Choroid plexus epithelial cell (primary cell): Measurements from ENCODE around the gene CA5A.
A peak's percentile ranks its signal among the peaks of the same experiment; 100 is the strongest.
"Not testable (repeated sequence)": the region's sequence is repeated elsewhere in the genome, so short reads cannot be mapped to it uniquely, and the experiment has no call there.

Source experiments
- DNase-seq: peaks from one replicate; pipeline ENCODE4 v3.0.0-alpha.2; 2010; ENCODE audit warnings: low read depth
- H3K4me3 ChIP-seq: 2 replicates; pipeline ENCODE4 v1.5.1; 2011; ENCODE audit warnings: low read depth, mild to moderate bottlenecking, control low read depth, low read length, moderate library complexity
- TF ChIP-seq, protein P1 (sequence below): conservative IDR thresholded peaks from 2 replicates; pipeline ENCODE4 v1.5.1; 2011; ENCODE audit warnings: low read depth, mild to moderate bottlenecking, control low read depth, inconsistent platforms, low read length, moderate library complexity

CA5A gene

DNA sequence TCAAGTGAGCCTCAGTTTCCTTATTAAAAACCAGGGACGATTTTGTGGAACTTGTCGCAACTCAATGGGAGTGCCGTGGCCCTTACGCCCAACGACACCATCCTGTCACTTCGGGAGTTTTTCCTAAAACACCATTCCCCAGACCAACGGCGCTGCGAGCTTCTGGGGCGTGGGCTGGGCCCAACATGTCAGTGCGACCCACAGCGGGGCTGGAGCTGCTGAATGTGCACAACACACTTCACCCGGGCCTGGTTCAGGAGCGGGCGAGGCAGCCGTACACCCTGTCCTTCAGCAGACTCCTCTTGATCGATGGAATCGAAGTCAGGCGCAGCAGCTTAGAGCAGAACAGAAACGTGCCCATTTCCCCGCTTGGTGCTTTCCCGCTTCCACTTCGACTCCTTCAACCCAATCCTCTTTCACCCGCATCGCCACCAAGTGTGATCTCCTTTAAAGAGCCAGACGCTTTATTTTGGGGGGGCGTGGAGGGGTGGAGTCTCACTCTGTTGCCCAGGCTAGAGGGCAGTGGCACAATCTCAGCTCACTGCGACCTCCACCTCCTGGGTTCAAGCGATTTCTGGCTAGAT lies 53.8 kb downstream of the CA5A start:
- no peak overlapping the region for H3K4me3 ChIP-seq
- TF ChIP-seq, protein P1, sequence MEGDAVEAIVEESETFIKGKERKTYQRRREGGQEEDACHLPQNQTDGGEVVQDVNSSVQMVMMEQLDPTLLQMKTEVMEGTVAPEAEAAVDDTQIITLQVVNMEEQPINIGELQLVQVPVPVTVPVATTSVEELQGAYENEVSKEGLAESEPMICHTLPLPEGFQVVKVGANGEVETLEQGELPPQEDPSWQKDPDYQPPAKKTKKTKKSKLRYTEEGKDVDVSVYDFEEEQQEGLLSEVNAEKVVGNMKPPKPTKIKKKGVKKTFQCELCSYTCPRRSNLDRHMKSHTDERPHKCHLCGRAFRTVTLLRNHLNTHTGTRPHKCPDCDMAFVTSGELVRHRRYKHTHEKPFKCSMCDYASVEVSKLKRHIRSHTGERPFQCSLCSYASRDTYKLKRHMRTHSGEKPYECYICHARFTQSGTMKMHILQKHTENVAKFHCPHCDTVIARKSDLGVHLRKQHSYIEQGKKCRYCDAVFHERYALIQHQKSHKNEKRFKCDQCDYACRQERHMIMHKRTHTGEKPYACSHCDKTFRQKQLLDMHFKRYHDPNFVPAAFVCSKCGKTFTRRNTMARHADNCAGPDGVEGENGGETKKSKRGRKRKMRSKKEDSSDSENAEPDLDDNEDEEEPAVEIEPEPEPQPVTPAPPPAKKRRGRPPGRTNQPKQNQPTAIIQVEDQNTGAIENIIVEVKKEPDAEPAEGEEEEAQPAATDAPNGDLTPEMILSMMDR: no peak
- no peak for DNase-seq

DNA sequence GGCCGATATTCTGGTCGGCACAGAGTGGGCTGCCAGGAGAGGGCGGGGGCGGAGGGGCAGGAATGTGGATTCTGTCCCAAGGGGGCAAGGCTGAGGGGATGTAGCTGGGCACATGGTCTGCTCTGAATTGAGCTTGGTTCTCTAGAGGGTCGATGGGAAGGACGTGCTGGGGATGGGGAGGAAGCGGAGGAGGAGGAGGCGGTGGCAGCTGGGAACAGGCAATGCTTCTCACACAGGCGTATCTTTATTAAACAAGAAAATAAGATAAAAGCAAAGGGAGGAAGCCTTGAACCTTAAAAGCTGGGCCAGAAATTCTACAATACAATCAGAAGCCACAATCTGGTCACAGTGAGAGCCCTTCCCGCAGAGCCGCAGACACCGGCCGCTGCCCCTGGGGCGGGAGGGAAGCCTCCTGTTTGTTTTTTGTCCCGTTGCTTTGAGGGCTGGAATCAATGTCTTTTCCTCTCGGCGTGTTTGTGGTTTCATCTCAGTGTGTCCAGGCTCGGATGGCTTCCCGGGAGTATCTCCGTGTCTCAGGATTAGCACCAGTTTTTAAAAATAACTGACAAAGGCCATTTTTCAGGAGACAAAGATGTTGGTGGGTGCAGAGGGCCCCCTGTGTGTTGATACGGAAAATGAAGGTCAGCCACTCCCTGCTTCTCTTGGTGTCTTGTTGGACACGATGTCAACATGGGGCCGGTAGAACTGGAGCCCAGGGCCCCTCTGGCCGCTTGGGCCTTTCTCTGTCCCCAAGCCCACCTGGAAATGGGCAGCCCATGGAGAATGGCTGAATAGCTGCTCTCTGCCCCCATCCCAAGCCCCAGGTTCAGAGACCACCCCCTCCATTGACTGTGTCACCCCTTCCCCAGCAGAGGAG lies 54.8 kb downstream of the CA5A start:
- no peak overlapping the region for H3K4me3 ChIP-seq
- TF ChIP-seq, protein P1: no peak
- peak; percentile 30 for DNase-seq

DNA sequence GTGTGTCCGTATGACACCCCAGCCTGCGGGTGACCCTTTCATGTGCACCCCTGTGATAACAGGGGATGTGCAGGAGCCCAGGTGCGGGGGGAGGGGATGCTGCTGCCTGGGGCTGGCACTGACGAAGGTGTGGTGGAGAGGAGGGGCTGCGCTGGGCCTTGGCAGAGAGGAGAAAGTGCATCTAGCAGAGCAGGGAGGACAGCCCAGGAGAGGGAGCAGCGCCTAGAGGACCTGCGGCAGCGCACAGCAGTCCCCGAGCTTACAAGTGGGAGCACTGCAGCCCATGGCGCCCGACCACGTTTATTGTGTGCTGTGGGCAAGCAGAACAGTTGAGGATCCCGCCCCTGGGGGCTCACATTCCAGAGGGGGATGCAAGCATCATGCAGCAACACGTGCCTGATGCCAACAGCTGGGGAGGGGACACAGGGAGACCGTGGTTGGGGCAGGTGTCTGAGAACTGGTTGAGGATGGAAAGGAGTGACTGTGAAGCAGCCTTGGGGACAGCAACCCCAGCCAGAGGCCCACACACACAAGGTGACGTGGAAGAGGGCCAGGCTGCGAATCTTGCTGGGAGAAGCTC lies 56.1 kb downstream of the CA5A start:
- H3K4me3 ChIP-seq: no peak overlapping the region
- TF ChIP-seq, protein P1: no peak
- DNase-seq: no peak

DNA sequence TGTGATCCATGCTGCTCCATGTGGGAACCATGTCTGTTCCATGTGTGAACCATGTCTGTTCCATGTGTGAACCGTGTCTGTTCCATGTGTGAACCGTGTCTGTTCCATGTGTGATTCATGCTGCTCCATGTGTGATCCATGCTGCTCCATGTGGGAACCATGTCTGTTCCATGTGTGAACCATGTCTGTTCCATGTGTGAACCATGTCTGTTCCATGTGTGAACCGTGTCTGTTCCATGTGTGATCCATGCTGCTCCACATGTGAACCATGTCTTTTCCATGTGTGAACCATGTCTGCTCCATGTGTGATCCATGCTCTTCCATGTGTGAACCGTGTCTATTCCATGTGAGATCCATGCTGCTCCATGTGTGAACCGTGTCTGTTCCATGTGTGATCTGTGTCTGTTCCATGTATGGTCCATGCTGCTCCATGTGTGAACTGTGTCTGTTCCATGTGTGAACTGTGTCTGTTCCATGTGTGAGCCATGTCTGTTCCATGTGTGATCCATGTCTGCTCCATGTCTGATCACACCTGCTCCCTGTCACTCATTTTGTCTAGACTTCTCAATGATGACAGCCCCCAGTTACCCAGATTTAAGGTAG lies 56.8 kb downstream of the CA5A start:
- DNase-seq, H3K4me3 ChIP-seq: not testable (repeated sequence)

DNA sequence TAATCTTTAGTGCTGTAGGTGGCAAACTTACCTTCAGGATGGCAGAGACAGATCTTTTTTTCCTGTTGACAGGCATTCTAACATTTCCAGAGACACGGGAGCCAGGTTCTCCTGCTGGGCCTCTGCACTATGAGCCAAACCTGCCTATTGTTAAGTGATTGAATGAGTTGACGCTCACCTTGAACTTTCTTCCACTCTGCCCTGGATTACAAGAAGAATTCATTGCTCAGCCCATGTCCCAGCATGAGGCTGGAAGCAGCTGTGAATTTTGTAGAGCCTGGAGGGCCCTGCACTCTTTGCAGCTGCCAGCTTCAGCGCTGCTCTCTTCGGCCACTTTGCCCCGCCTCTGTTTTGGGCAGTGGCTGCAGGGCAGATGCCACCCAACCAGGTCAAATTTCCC lies 57.6 kb downstream of the CA5A start:
- TF ChIP-seq, protein P1: no peak
- H3K4me3 ChIP-seq: no peak overlapping the region
- DNase-seq: no peak

DNA sequence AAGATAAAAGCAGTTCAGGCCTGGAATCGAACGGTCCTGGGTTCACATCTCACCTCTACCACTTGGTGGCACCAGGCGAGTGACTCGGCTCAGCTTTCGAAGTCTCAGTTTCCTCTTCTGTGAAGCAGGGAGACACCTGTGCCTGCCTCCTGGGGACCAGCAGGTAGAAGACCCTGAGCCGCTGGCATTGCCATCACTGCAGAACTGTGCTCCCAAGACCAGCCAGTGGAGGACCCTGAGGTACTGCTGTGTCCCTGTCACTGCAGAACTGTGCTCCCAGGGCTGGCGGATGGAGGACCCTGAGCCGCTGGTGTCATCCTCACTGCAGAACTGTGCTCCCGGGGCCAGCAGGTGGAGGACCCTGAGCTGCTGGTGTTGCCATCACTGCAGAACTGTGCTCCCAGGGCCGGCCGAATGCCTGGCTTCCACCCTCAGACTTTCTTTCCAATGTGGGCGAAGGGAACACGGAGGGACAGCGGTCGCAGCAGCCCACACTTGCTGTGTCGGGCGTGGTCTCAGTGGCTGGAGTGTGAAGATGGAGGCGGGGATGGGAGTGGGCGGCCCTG lies 58.3 kb downstream of the CA5A start:
- TF ChIP-seq, protein P1: peak; percentile 28
- DNase-seq: no peak

DNA sequence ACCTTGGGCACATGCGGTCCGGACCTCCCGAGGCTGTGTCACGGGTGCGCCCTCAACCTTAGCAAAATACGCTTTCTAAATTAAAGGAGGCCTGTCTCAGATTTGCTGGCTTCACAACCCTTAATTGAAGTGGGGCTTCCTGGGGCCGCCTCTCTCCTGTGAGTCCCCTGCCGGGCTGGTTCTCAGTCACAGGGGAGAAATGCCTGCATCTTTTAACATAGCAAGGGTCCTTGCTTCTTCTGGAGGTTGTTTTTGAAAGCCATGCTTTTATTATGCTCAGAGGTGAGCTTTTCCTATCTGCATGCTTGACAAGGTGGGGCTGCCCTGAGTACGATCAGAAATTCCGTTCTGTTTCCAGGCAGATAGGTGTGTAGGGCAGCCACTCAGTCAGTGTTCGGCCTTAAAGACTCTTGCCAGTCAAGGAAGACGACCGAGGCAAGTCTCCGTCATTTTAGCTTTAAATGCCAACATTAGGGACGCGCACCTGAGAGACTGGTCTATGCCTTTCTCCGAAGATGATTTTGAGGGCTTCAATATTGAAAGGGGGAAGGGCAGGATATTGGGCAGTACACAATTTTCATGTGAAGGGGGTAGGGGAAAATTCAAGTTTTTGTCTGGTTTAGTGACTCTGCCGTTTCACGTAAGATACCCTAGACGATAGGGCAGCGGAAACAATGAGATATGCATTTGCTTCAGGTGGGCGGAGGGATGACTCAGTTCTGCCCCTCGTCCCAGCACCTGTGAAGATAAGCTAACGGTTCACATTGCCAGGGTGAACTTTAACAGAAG lies 61.5 kb downstream of the CA5A start:
- DNase-seq: no peak
- H3K4me3 ChIP-seq: no peak overlapping the region
- TF ChIP-seq, protein P1: no peak

More for the DNA sequence above, 58.3 kb downstream of the CA5A start:
- H3K4me3 ChIP-seq: no peak overlapping the region

DNA sequence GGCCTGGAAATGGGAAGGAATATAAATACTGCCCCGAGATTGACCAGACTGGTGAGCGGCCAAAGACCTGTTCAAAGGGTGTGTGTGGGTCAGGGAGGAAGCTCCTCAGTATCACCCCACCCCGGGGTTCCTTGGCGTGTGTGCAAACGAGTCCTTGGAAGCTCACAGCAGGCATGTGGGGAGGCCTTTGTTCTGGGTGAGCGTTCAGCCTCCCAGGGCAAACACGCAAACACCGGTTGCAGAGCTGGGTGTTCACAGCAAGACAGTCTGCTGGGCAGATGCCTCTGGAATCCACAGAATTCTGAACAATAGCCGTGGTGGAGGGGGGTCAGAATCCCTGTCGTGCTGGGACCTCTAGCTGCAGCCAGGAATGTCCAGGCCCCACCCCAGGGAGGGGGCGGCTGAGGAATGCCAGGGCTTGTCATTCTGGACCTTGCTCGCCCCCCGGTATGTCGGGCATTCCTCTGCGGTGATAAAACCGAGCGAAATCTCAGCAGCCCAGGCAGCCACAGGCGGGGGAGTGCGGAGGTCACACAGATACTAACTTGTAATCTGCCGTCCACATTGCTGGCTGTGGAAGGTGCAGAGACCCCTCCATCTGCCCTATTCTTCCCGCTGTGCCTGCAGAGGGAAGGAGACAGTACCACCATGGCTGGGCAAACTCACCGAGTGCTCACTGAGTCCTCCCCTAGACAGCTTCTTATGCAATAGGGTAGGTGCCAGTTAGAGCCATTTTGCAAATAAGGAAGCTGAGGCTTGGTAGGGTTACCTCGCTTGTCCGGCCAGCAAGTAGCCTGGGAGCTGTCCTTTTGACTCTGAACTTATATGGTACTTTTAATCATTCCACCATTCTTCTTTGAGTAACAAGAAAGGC lies 65.7 kb downstream of the CA5A start:
- DNase-seq: peak; percentile 92
- not testable (repeated sequence) for H3K4me3 ChIP-seq

DNA sequence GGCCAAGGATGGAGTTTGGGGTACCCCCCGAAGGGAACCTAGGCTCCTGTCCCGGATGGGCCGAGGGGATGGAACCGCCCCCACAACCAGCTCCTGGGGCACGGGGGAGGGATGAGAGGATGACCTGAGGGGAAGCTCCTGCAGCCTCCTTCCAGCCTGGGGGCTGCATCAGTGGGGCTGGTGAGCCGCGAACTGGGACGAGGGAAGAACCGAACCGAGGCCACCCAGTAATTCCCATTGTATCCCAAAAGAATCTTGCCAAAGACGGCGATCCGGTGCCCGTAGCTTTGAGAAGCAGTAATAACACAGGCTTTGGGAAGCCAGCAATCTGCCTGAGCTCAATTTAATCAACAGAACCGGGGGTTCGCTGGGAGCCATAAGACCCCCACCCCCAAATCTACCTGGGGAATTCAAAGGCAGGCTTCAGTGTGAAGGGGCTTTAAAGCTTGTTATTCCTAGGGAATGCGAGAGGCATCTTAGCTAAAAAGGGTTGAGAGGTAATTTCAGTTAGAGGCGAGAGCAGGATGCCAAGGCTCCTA lies 66.4 kb downstream of the CA5A start:
- H3K4me3 ChIP-seq, DNase-seq: not testable (repeated sequence)
